Osteoblast (primary cell): Measurements from ENCODE around the gene IFNA21. TPM values are rescaled to one million over a fixed set of nuclear protein-coding genes. Genes with fewer than 3 reads are reported as not detected.
"Not testable (repeated sequence)": the region's sequence is repeated elsewhere in the genome, so short reads cannot be mapped to it uniquely, and the experiment has no call there.

Experiments
- DNase-seq: peaks from one replicate; pipeline ENCODE4 v3.0.0; 2011; ENCODE audit warnings: low spot score, mixed read lengths; ENCODE audit not compliant: insufficient read length; ENCODE audit errors: missing footprints
- H2AFZ ChIP-seq: 2 replicates; pipeline ENCODE4 v1.6.0; 2011; ENCODE audit warnings: mild to moderate bottlenecking, low read length
- H3K27ac ChIP-seq: 2 replicates; pipeline ENCODE4 v1.5.1; 2011; ENCODE audit warnings: mild to moderate bottlenecking, low read depth, low read length, moderate library complexity
- H3K27me3 ChIP-seq: 2 replicates; pipeline ENCODE4 v1.6.0; 2012; ENCODE audit warnings: mild to moderate bottlenecking, control low read depth, inconsistent platforms, low read length, moderate library complexity; ENCODE audit not compliant: insufficient read depth
- H3K36me3 ChIP-seq: 2 replicates; pipeline ENCODE4 v1.5.1; 2011; ENCODE audit warnings: mild to moderate bottlenecking, low read length, control low read depth, moderate library complexity; ENCODE audit not compliant: insufficient read depth
- H3K4me1 ChIP-seq: 2 replicates; pipeline ENCODE4 v1.5.1; 2011; ENCODE audit warnings: mild to moderate bottlenecking, low read length, control low read depth, moderate library complexity; ENCODE audit not compliant: insufficient read depth
- H3K4me2 ChIP-seq: 2 replicates; pipeline ENCODE4 v1.6.0; 2011; ENCODE audit warnings: mild to moderate bottlenecking, low read length; ENCODE audit not compliant: insufficient read depth
- H3K4me3 ChIP-seq: fragments of 200-600 bp; sonication (generic); 3 replicates; pipeline ENCODE4 v1.5.1; 2012; ENCODE audit warnings: mild to moderate bottlenecking, low read length, inconsistent platforms; ENCODE audit not compliant: insufficient read depth
- H3K79me2 ChIP-seq: 2 replicates; pipeline ENCODE4 v1.6.0; 2012; ENCODE audit warnings: mild to moderate bottlenecking, low read length, control low read depth, inconsistent platforms; ENCODE audit not compliant: insufficient read depth
- H3K9me3 ChIP-seq: 2 replicates; pipeline ENCODE4 v1.5.1; 2011; ENCODE audit warnings: low read depth, low read length, control low read depth
- H4K20me1 ChIP-seq: 2 replicates; pipeline ENCODE4 v1.6.0; 2012; ENCODE audit warnings: mild to moderate bottlenecking, low read length, control low read depth; ENCODE audit not compliant: insufficient read depth
- total RNA-seq: library from RNA; depleted of rRNA; stranded (reverse); fragments of >200 nt; gene quantifications from 2 replicates; pipeline ENCODE4 v1.2.3, GENCODE V29; 2012
- TF ChIP-seq, protein P1 (sequence below): IDR thresholded peaks from 2 replicates; pipeline ENCODE4 v1.5.1; 2011; ENCODE audit warnings: mild to moderate bottlenecking, low read depth, low read length, moderate library complexity; ENCODE audit errors: extremely low read depth

IFNA21 gene
- total RNA-seq, 1 donor, result not detected

DNA sequence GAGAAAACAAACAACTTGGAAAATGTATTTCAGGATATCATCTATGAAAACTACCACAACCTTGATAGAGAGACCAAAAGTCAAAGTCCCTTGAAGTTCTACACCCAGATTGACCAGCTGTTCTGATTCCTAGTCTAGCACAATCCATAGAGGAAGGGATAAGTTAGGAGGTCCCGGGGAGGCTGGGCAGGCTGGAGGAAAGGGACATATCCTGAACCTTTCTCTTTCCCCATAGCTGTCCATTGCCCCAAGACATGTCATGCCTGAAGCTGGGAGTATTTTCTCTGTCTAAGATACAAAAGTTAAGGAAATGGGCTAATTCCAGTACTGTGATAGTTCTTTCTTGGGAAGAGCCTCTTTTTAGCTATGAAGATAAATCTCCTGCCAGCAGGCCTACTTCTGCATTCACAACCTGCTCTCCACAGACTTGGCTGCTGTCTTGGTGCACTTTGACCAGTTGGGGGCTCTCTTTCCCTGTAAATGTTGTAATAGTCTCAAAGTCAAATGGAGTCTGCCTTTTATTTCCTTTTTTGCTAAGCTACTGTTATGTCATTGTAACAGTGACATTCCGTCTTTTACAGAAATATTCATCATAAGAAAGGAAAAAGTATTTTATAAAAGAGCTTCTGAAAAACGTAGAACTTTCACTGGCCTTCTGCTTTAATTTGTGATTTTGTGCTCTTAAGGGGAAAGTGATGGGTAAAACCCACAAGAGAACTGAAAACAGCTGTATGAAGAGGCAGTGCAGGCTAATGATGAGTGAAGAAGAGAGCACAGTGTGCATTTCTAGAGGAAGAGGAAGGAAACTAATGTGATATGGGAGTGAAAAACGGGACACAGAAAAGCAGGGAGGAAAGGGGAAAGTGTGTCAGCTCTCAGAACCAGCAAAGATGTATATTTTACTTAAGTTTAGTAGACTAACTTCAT, 16.6 kb upstream of the IFNA21 start:
- not testable (repeated sequence) for H3K4me3 ChIP-seq, H3K27ac ChIP-seq, H3K79me2 ChIP-seq, H3K9me3 ChIP-seq, H4K20me1 ChIP-seq, H3K27me3 ChIP-seq, H3K36me3 ChIP-seq, H2AFZ ChIP-seq, H3K4me2 ChIP-seq, DNase-seq, H3K4me1 ChIP-seq
- TF ChIP-seq, protein P1, sequence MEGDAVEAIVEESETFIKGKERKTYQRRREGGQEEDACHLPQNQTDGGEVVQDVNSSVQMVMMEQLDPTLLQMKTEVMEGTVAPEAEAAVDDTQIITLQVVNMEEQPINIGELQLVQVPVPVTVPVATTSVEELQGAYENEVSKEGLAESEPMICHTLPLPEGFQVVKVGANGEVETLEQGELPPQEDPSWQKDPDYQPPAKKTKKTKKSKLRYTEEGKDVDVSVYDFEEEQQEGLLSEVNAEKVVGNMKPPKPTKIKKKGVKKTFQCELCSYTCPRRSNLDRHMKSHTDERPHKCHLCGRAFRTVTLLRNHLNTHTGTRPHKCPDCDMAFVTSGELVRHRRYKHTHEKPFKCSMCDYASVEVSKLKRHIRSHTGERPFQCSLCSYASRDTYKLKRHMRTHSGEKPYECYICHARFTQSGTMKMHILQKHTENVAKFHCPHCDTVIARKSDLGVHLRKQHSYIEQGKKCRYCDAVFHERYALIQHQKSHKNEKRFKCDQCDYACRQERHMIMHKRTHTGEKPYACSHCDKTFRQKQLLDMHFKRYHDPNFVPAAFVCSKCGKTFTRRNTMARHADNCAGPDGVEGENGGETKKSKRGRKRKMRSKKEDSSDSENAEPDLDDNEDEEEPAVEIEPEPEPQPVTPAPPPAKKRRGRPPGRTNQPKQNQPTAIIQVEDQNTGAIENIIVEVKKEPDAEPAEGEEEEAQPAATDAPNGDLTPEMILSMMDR, result peak; percentile 62

- no peak overlapping the region for H3K4me3 ChIP-seq
- H3K79me2 ChIP-seq, result no peaks in the 10 kb centered on the region
- no peak overlapping the region for H3K27ac ChIP-seq
- no peaks in the 10 kb centered on the region for H4K20me1 ChIP-seq
- no peak for DNase-seq
- H2AFZ ChIP-seq, result no peak overlapping the region
- no peak overlapping the region for H3K4me2 ChIP-seq
- no peaks in the 10 kb centered on the region for H3K36me3 ChIP-seq
- no peaks in the 10 kb centered on the region for H3K4me1 ChIP-seq
- H3K27me3 ChIP-seq, result peaks cover 11% of the 10 kb centered on the region
- TF ChIP-seq, protein P1, result no peak
- no peaks in the 10 kb centered on the region for H3K9me3 ChIP-seq
Measured at GRCh38 chr9:21174671-21175070, 8.2 kb upstream of the IFNA21 start.

GRCh38 chr9:21172156-21172555, 5.7 kb upstream of the IFNA21 start:
- no peak for DNase-seq
- TF ChIP-seq, protein P1, result no peak
- H4K20me1 ChIP-seq, result no peaks in the 10 kb centered on the region
- no peak overlapping the region for H3K27ac ChIP-seq
- H3K79me2 ChIP-seq, result no peaks in the 10 kb centered on the region
- peaks cover 5% of the 10 kb centered on the region for H3K27me3 ChIP-seq
- H3K4me2 ChIP-seq, result no peak overlapping the region
- H3K4me1 ChIP-seq, result no peaks in the 10 kb centered on the region
- no peak overlapping the region for H2AFZ ChIP-seq
- no peaks in the 10 kb centered on the region for H3K9me3 ChIP-seq
- no peaks in the 10 kb centered on the region for H3K36me3 ChIP-seq
- H3K4me3 ChIP-seq, result no peak overlapping the region

DNA sequence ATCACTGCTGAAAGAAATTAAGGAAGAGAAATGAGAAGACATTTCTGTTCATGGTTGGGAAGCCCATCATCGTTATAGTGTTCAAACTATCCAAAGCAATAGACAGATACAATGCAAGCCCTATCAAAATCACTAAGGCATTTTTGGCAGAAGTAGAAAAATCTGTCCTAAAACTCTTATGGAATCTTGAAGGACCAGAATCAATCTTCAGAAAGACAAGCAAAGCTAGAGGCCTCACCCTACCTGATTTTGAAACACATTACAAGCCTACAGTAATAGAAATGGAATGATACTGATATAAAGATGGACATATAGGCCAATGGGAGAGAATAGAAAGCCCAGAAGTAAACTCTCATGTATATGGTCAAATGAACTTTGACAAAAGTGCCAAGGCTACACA, 4.9 kb upstream of the IFNA21 start:
- no peak for DNase-seq
- Histone ChIP-seq H3K27ac (no peak overlapping the region), H3K27me3 (peaks cover 3% of the 10 kb centered on the region), H4K20me1 (no peaks in the 10 kb centered on the region), H3K79me2 (no peaks in the 10 kb centered on the region), H3K4me3 (no peak overlapping the region), H2AFZ (no peak overlapping the region), H3K9me3 (no peaks in the 10 kb centered on the region), H3K4me1 (no peaks in the 10 kb centered on the region), H3K36me3 (no peaks in the 10 kb centered on the region), H3K4me2 (no peak overlapping the region)
- TF ChIP-seq, protein P1, result no peak
